CD8-positive, alpha-beta memory T cell (primary cell): ENCODE results near the gene ARHGAP4. TPM values are rescaled to one million over a fixed set of nuclear protein-coding genes. Genes with fewer than 3 reads are reported as not detected.

ENCODE experiments used
- CTCF ChIA-PET: fragments of 350-600 bp; sonication (Branson Sonifier 250); formaldehyde crosslinking; loops from one replicate; lab custom pipeline; 2021; ENCODE audit warnings: antibody characterized with exemption; lab: Charles Lee
- POLR2A ChIA-PET: fragments of 350-600 bp; sonication (Branson Sonifier 250); formaldehyde crosslinking; loops from one replicate; lab custom pipeline; 2021; ENCODE audit warnings: antibody characterized with exemption; lab: Charles Lee
- DNase-seq, 5 donors: peaks; one replicate each; pipeline versions ENCODE4 v3.0.0 to v3.0.0-alpha.2; 2020 to 2022; ENCODE audit warnings: mixed read lengths in 1 of 5
- H3K27ac ChIP-seq: one replicate; pipeline ENCODE4 v1.7.0; 2013; ENCODE audit warnings: low read depth, mild to moderate bottlenecking, low read length, moderate library complexity
- H3K27me3 ChIP-seq: 2 replicates; pipeline ENCODE4 v1.7.0; 2013; ENCODE audit warnings: low read length, mild to moderate bottlenecking; ENCODE audit not compliant: insufficient read depth, poor library complexity, severe bottlenecking
- H3K36me3 ChIP-seq: 2 replicates; pipeline ENCODE4 v1.7.0; 2013; ENCODE audit warnings: mild to moderate bottlenecking, low read length, moderate library complexity; ENCODE audit not compliant: insufficient read depth
- H3K4me1 ChIP-seq: 2 replicates; pipeline ENCODE4 v1.7.0; 2013; ENCODE audit warnings: mild to moderate bottlenecking, low read length, moderate library complexity; ENCODE audit not compliant: insufficient read depth
- H3K4me3 ChIP-seq: 2 replicates; pipeline ENCODE4 v1.7.0; 2013; ENCODE audit warnings: mild to moderate bottlenecking, low read length
- H3K9me3 ChIP-seq: 2 replicates; pipeline ENCODE4 v1.7.0; 2013; ENCODE audit warnings: mild to moderate bottlenecking, low read length
- H3K27ac Mint-ChIP-seq, 8 donors: one replicate each; pipeline ENCODE4 v1.8.0; 2020 to 2021; ENCODE audit warnings: mixed read lengths in 8 of 8, mild to moderate bottlenecking in 6 of 8, inconsistent platforms in 3 of 8, moderate library complexity in 3 of 8
- H3K27me3 Mint-ChIP-seq, 2 donors: one replicate each; pipeline ENCODE4 v1.8.0; 2020 to 2021; ENCODE audit warnings: mixed read lengths in 2 of 2, mild to moderate bottlenecking in 1 of 2, moderate library complexity in 1 of 2
- H3K36me3 Mint-ChIP-seq, 3 donors: one replicate each; pipeline ENCODE4 v1.8.0; 2020 to 2021; ENCODE audit warnings: mixed read lengths in 3 of 3, inconsistent platforms in 1 of 3, mild to moderate bottlenecking in 1 of 3
- H3K4me1 Mint-ChIP-seq, 3 donors: one replicate each; pipeline ENCODE4 v1.8.0; 2020 to 2021; ENCODE audit warnings: mixed read lengths in 3 of 3, inconsistent platforms in 1 of 3, mild to moderate bottlenecking in 1 of 3
- H3K4me3 Mint-ChIP-seq, 7 donors: one replicate each; pipeline ENCODE4 v1.8.0; 2020 to 2021; ENCODE audit warnings: mixed read lengths in 7 of 7, mild to moderate bottlenecking in 6 of 7, moderate library complexity in 4 of 7, inconsistent platforms in 2 of 7
- H3K9me3 Mint-ChIP-seq, 5 donors: one replicate each; pipeline ENCODE4 v1.8.0; 2020 to 2022; ENCODE audit warnings: mixed read lengths in 5 of 5, mild to moderate bottlenecking in 3 of 5, moderate library complexity in 2 of 5, inconsistent platforms in 1 of 5
- polyA plus RNA-seq: library from polyadenylated mRNA; unstranded; fragments of 300-500 nt; fragmentation: Illumina TruSeq; gene quantifications from one replicate; pipeline ENCODE4 v1.2.3, GENCODE V29; 2021
- total RNA-seq, 2 experiments: library from RNA; stranded (reverse); gene quantifications; one replicate each; pipeline ENCODE4 v1.2.3, GENCODE V29; 2021

ARHGAP4 gene
- total and polyA plus RNA-seq, 3 experiments from 2014 or later: 116 to 133 (median 124) TPM

DNA sequence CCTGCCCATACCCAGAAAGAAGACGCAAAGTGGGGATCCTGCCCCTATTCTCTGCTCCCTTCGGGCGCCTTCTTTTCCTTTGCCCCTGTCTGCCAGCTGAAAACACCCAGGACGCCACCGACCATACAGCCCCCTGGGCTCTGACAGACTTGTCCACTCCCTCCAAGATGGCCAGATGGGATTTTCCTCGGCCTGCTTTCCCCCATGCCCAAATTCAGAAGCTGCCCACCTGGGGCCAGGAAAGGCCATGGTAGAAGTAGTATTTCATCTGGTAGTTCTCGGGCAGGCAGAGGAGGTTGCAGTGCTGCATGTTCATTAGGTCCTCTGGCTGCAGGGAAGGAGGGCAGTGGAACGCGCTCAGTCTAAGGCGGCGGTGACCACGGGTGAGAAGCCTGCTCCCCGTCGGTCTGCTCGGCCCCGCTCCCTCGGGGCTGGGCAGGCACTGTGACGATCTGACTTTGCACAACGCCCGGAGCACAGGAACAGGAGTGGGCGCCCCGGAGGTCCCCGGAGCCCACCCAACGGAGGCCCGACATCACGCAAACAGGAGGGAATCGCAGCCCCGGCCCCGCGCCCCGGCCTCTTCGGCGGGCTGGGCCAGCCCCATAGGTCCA is 8.2 kb upstream of the ARHGAP4 start:
- CTCF ChIA-PET: interaction anchor here (0.7 to 2.1 kb wide), 5 partner anchors 9 to 23 kb away, joined by 3 to 10 read pairs (median 3); no protein-coding TSS in a partner anchor

DNA sequence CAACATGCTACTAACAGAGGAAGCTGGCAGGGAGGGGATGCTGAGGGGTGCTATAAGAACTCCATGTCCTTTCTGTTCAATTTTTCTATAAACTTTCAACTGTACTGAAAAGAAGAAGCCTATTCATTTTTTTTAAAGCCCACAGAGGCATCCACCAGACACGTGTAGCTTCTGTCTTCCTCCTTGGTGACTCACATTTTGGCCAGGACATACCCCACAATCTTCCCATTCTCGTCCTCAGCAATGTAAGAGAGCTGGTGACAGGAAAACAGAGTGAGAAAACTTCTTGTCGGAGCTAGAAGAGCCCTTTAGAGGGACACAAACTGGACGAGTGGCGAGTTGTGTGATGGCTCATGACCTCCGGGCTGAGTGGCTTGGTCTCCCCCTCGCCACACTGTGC is 7.7 kb upstream of the ARHGAP4 start:
- Mint-ChIP-seq H3K4me3 (peak overlapping the region; percentile 86 to 93 (median 88)), H3K4me1 (peaks cover 27 to 35% (median 31%) of the 10 kb centered on the region in 3 donors), H3K9me3 (no peaks in the 10 kb centered on the region), H3K36me3 (peaks cover 3 to 31% (median 4%) of the 10 kb centered on the region in 3 donors), H3K27me3 (peaks cover 0 to 6% of the 10 kb centered on the region in 2 donors), H3K27ac (peak overlapping the region; percentile 37 to 98 (median 86))
- H3K36me3 ChIP-seq: no peaks in the 10 kb centered on the region
- no peaks in the 10 kb centered on the region for H3K27me3 ChIP-seq
- H3K9me3 ChIP-seq: no peaks in the 10 kb centered on the region
- ChIA-PET CTCF (interaction anchor here (0.7 to 2.1 kb wide), 4 partner anchors 9 to 22 kb away, joined by 3 to 10 read pairs (median 3); no protein-coding TSS in a partner anchor), POLR2A (interaction anchor here (0.9 kb wide), 1 partner anchor 16 kb away, joined by 3 read pairs; no protein-coding TSS in a partner anchor)
- peak overlapping the region; percentile 43 for H3K4me3 ChIP-seq
- peak overlapping the region; percentile 38 for H3K27ac ChIP-seq
- no peak for DNase-seq
- peaks cover 10% of the 10 kb centered on the region for H3K4me1 ChIP-seq

More for the DNA sequence above, 8.2 kb upstream of the ARHGAP4 start:
- no peaks in the 10 kb centered on the region for H3K9me3 ChIP-seq
- H3K36me3 ChIP-seq: no peaks in the 10 kb centered on the region
- peaks cover 22 to 29% (median 26%) of the 10 kb centered on the region in 3 donors for H3K4me1 Mint-ChIP-seq
- H3K9me3 Mint-ChIP-seq: no peaks in the 10 kb centered on the region
- H3K4me3 Mint-ChIP-seq: peak overlapping the region; percentile 86 to 93 (median 88)
- no peaks in the 10 kb centered on the region for H3K27me3 ChIP-seq
- H3K27me3 Mint-ChIP-seq: peaks cover 0 to 6% of the 10 kb centered on the region in 2 donors
- H3K36me3 Mint-ChIP-seq: peaks cover 3 to 29% (median 4%) of the 10 kb centered on the region in 3 donors
- H3K27ac Mint-ChIP-seq: peak overlapping the region; percentile 37 to 98 (median 86)
- peak overlapping the region; percentile 43 for H3K4me3 ChIP-seq
- DNase-seq: no peak
- peaks cover 6% of the 10 kb centered on the region for H3K4me1 ChIP-seq
- POLR2A ChIA-PET: interaction anchor here (0.9 to 3.1 kb wide), 4 partner anchors 9 to 27 kb away, joined by 3 to 17 read pairs (median 3); partner anchors contain the start of gene ARHGAP4
- peak overlapping the region; percentile 38 for H3K27ac ChIP-seq

- no peak overlapping the region for H3K4me3 ChIP-seq
- H3K4me1 ChIP-seq: peaks cover 10% of the 10 kb centered on the region
- ChIA-PET POLR2A (interaction anchor here (0.6 kb wide), 1 partner anchor 894 kb away, joined by 5 read pairs; no protein-coding TSS in a partner anchor), CTCF (no interaction called here)
- Mint-ChIP-seq H3K9me3 (no peaks in the 10 kb centered on the region), H3K4me1 (peaks cover 33 to 36% (median 34%) of the 10 kb centered on the region in 3 donors), H3K4me3 (peak overlapping the region in 1 of 7 donors; percentile 66), H3K27me3 (peaks cover 0 to 6% of the 10 kb centered on the region in 2 donors), H3K36me3 (peaks cover 3 to 32% (median 4%) of the 10 kb centered on the region in 3 donors), H3K27ac (peak overlapping the region in 4 of 8 donors; percentile 6 to 97 (median 91))
- no peaks in the 10 kb centered on the region for H3K27me3 ChIP-seq
- H3K27ac ChIP-seq: no peak overlapping the region
- no peaks in the 10 kb centered on the region for H3K36me3 ChIP-seq
- no peaks in the 10 kb centered on the region for H3K9me3 ChIP-seq
- no peak for DNase-seq
Measured at GRCh38 chrX:153932220-153932915, 6.3 kb upstream of the ARHGAP4 start.

DNA sequence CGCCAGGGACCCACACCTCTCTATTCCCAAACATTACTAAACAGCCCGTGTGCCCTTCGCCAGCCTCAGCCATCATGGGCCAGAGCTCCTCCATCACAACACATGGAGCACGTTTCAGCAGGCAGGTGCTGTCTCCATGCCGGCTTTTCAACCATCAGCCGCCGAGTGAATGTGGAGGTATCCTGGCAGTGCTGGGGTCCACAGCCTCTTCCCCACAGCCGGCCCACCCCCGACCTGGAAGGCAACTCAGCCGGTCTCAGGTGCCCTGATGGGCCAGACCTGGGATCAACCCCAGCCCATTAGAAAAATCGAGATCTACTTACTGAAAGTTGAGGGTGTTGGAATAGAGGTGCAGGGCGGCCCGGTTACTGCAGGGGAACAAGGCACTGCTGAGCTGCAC is 5.7 kb upstream of the ARHGAP4 start:
- Mint-ChIP-seq H3K27me3 (peaks cover 0 to 6% of the 10 kb centered on the region in 2 donors), H3K27ac (peak overlapping the region in 4 of 8 donors; percentile 7 to 97 (median 34)), H3K4me3 (peak overlapping the region in 1 of 7 donors; percentile 42), H3K9me3 (peaks cover 0 to 3% (median 0%) of the 10 kb centered on the region in 5 donors), H3K4me1 (peaks cover 36 to 42% (median 40%) of the 10 kb centered on the region in 3 donors), H3K36me3 (peaks cover 3 to 36% (median 4%) of the 10 kb centered on the region in 3 donors)
- Histone ChIP-seq H3K36me3 (no peaks in the 10 kb centered on the region), H3K27me3 (no peaks in the 10 kb centered on the region), H3K27ac (no peak overlapping the region), H3K4me3 (no peak overlapping the region), H3K9me3 (no peaks in the 10 kb centered on the region), H3K4me1 (peaks cover 10% of the 10 kb centered on the region)
- DNase-seq: no peak
- ChIA-PET POLR2A (no interaction called here), CTCF (interaction anchor here (1.3 kb wide), 1 partner anchor 25 kb away, joined by 3 read pairs; no protein-coding TSS in a partner anchor)

GRCh38 chrX:153931151-153931550 is 5.1 kb upstream of the ARHGAP4 start:
- Mint-ChIP-seq H3K4me3 (peak overlapping the region in 2 of 7 donors; percentile 42 to 56), H3K4me1 (peaks cover 33 to 42% (median 41%) of the 10 kb centered on the region in 3 donors), H3K27me3 (peaks cover 0 to 5% of the 10 kb centered on the region in 2 donors), H3K36me3 (peaks cover 3 to 37% (median 4%) of the 10 kb centered on the region in 3 donors), H3K27ac (peak overlapping the region in 6 of 8 donors; percentile 25 to 97 (median 42)), H3K9me3 (peaks cover 0 to 3% (median 0%) of the 10 kb centered on the region in 5 donors)
- ChIA-PET POLR2A (no interaction called here), CTCF (interaction anchor here (1.3 to 10.5 kb wide), 2 partner anchors 18 to 25 kb away, joined by 3 to 230 read pairs; partner anchors contain the start of gene RENBP)
- H3K4me1 ChIP-seq: peaks cover 10% of the 10 kb centered on the region
- no peaks in the 10 kb centered on the region for H3K9me3 ChIP-seq
- no peak overlapping the region for H3K27ac ChIP-seq
- no peak overlapping the region for H3K4me3 ChIP-seq
- no peaks in the 10 kb centered on the region for H3K27me3 ChIP-seq
- no peaks in the 10 kb centered on the region for H3K36me3 ChIP-seq
- no peak for DNase-seq

DNA sequence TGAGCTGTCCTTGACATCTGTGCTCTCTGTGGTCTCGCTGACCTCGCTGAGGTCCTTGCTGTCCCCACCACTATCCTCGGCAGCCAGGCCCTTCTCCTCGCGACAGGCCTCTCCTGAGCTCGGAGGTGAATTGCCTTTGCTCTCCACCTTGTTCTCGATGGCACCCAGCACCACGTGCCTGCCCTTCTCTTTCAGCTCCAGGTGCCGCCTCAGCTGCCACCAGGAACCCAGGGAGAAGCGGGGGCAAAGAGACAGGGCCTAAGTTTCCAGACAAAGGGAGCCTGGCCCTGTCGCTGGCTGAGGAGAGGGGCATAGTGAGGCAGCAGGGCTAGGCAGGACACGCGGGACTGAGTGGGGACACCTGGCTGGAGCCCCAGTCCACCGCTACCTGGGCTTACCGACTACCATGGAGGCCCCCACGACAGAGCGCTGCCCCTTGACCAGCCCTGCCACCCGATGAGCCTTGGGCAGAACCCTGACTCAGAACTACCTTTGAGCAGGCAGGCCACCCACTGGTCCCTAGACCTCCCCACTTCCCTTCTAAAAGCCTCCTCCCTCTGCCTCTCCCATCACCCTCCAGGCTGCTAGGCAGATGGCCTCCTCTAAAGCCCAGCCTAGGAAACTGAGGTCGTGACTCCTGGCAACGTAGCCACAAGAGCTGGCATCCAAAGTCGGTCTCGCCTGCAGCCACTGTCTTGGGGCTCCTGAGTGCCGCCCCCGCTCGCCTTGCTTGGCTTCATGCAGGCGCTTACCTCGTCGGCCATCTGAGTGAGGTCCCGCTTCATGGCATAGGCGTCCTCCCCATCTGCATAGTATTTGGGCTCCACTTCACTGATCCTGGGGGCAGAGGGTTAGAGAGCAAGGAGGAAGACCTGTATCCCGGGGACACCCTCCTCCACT is 4.2 kb upstream of the ARHGAP4 start:
- Histone ChIP-seq H3K4me3 (no peak overlapping the region), H3K9me3 (no peaks in the 10 kb centered on the region), H3K27ac (no peak overlapping the region), H3K36me3 (no peaks in the 10 kb centered on the region), H3K27me3 (no peaks in the 10 kb centered on the region), H3K4me1 (peaks cover 7% of the 10 kb centered on the region)
- CTCF ChIA-PET: interaction anchor here (1.3 to 10.5 kb wide), 2 partner anchors 19 to 24 kb away, joined by 3 to 230 read pairs; partner anchors contain the start of gene RENBP
- no peak overlapping the region for H3K4me3 Mint-ChIP-seq
- peaks cover 3 to 40% (median 4%) of the 10 kb centered on the region in 3 donors for H3K36me3 Mint-ChIP-seq
- peak overlapping the region in 5 of 8 donors; percentile 46 to 92 (median 58) for H3K27ac Mint-ChIP-seq
- H3K9me3 Mint-ChIP-seq: peaks cover 0 to 3% (median 0%) of the 10 kb centered on the region in 5 donors
- peaks cover 0 to 2% of the 10 kb centered on the region in 2 donors for H3K27me3 Mint-ChIP-seq
- POLR2A ChIA-PET: no interaction called here
- DNase-seq: no peak
- peaks cover 33 to 48% (median 40%) of the 10 kb centered on the region in 3 donors for H3K4me1 Mint-ChIP-seq

- Histone ChIP-seq H3K4me1 (peaks cover 7% of the 10 kb centered on the region), H3K9me3 (no peaks in the 10 kb centered on the region), H3K36me3 (no peaks in the 10 kb centered on the region), H3K4me3 (no peak overlapping the region), H3K27ac (no peak overlapping the region), H3K27me3 (no peaks in the 10 kb centered on the region)
- H3K4me1 Mint-ChIP-seq: peaks cover 40 to 55% (median 45%) of the 10 kb centered on the region in 3 donors
- ChIA-PET POLR2A (interaction anchor here (3.4 kb wide), 1 partner anchor 42 kb away, joined by 27 read pairs; the partner anchor contains the start of genes HCFC1 and TMEM187), CTCF (interaction anchor here (10.5 kb wide), 1 partner anchor 19 kb away, joined by 230 read pairs; the partner anchor contains the start of gene RENBP)
- peaks cover 0 to 3% (median 0%) of the 10 kb centered on the region in 5 donors for H3K9me3 Mint-ChIP-seq
- peaks cover 0 to 2% of the 10 kb centered on the region in 2 donors for H3K27me3 Mint-ChIP-seq
- no peak for DNase-seq
- H3K27ac Mint-ChIP-seq: peak overlapping the region in 6 of 8 donors; percentile 52 to 98 (median 84)
- H3K4me3 Mint-ChIP-seq: no peak overlapping the region
- peaks cover 3 to 40% (median 4%) of the 10 kb centered on the region in 3 donors for H3K36me3 Mint-ChIP-seq
Measured at GRCh38 chrX:153929576-153929975, 3.5 kb upstream of the ARHGAP4 start.
